HepG2 (cell line): ENCODE results near the gene FGFR2. TPM values are rescaled to one million over a fixed set of nuclear protein-coding genes. Genes with fewer than 3 reads are reported as not detected.

Source experiments
- ATAC-seq: fragments of 200-7000 bp; cut with Tn5 transposase; 3 replicates; pipeline ENCODE4 v1.9.1; 2020; ENCODE audit warnings: mild to moderate bottlenecking, moderate library complexity
- BruUV-seq: library from RNA; stranded (reverse); fragments of 400-500 nt; replicated peaks from 2 replicates; lab custom pipeline; 2021; lab: Mats Ljungman, UMichigan
- CTCF ChIA-PET: fragments of 300-600 bp; formaldehyde crosslinking; extraction: SDS; loops from one replicate; lab custom pipeline; 2021; ENCODE audit warnings: low total read pairs, inconsistent platforms, low intra/inter-chr PET ratio; lab: Yijun Ruan, JAX
- POLR2A ChIA-PET: fragments of 350-600 bp; sonication (Branson Sonifier 250); formaldehyde crosslinking; loops from one replicate; lab custom pipeline; 2020; ENCODE audit warnings: antibody characterized with exemption, inconsistent platforms; lab: Yijun Ruan, JAX
- DNase-seq: peaks from one replicate; pipeline ENCODE4 v3.0.0-alpha.2; 2015; ENCODE audit warnings: low spot score
- FAIRE-seq: peaks from 3 replicates; lab custom pipeline; 2011; peaks lifted over from hg19 to GRCh38; lab: Jason Lieb, UNC
- H2AFZ ChIP-seq: one replicate; pipeline ENCODE4 v1.6.1; 2011; ENCODE audit warnings: low read length, inconsistent platforms
- H3K27ac ChIP-seq: fragments of 300-600 bp; 3 replicates; pipeline ENCODE4 v1.8.0; 2011; ENCODE audit warnings: mixed run types, mild to moderate bottlenecking, mixed read lengths, low read length, inconsistent platforms; ENCODE audit not compliant: insufficient read depth; ENCODE audit errors: extremely low read length
- H3K27me3 ChIP-seq, 2 experiments: fragments of 200-600 bp in 1 of 2; 2 replicates in 1 of 2; 3 replicates in 1 of 2; pipeline versions ENCODE4 v1.6.0 to v1.8.0; 2011; ENCODE audit warnings: low read length in 2 of 2, mild to moderate bottlenecking in 2 of 2, moderate library complexity in 2 of 2, inconsistent platforms in 1 of 2; ENCODE audit not compliant: insufficient read depth in 2 of 2, control insufficient read depth in 1 of 2
- H3K36me3 ChIP-seq, 2 experiments: fragments of 200-600 bp in 1 of 2; replicated peaks in 1 of 2; 2 replicates in 1 of 2; 3 replicates in 1 of 2; pipeline versions ENCODE4 v1.5.1 to v1.8.0; 2011; ENCODE audit warnings: low read length in 2 of 2, inconsistent platforms in 1 of 2; ENCODE audit not compliant: insufficient read depth in 2 of 2, control insufficient read depth in 1 of 2
- H3K4me1 ChIP-seq: 2 replicates; pipeline ENCODE4 v1.5.1; 2012; ENCODE audit warnings: low read length, inconsistent platforms; ENCODE audit not compliant: insufficient read depth
- H3K4me2 ChIP-seq: 2 replicates; pipeline ENCODE4 v1.6.0; 2011; ENCODE audit warnings: low read depth, low read length, inconsistent platforms
- H3K4me3 ChIP-seq, 3 experiments: fragments of 200-600 bp in 1 of 3; sonication (generic), shearing (Covaris generic) in 1 of 3; replicated peaks in 1 of 3; 2 replicates each; pipeline ENCODE4 v1.5.1; 2011 to 2016; ENCODE audit warnings: low read length in 3 of 3, inconsistent platforms in 2 of 3, low read depth in 2 of 3, mild to moderate bottlenecking in 2 of 3, control low read depth in 1 of 3, mixed read lengths in 1 of 3; ENCODE audit not compliant: insufficient read depth in 1 of 3
- H3K79me2 ChIP-seq: one replicate; pipeline ENCODE4 v1.6.1; 2011; ENCODE audit warnings: low read length, inconsistent platforms; ENCODE audit not compliant: insufficient read depth
- H3K9ac ChIP-seq: 2 replicates; pipeline ENCODE4 v1.6.0; 2011; ENCODE audit warnings: mild to moderate bottlenecking, low read depth, low read length, inconsistent platforms; ENCODE audit not compliant: insufficient read depth
- H3K9me3 ChIP-seq: 2 replicates; pipeline ENCODE4 v1.5.1; 2012; ENCODE audit warnings: mild to moderate bottlenecking, low read length
- H4K20me1 ChIP-seq: 2 replicates; pipeline ENCODE4 v1.6.0; 2011; ENCODE audit warnings: inconsistent platforms, mild to moderate bottlenecking, low read length, moderate library complexity; ENCODE audit not compliant: insufficient read depth
- ASH2L ChIP-seq: fragments of 300-600, 200-600 bp; sonication (generic); IDR thresholded peaks from 2 replicates; pipeline ENCODE4 v1.7.0; 2017; ENCODE audit warnings: low read depth, mild to moderate bottlenecking, moderate library complexity, mixed read lengths, low read length; ENCODE audit not compliant: insufficient read length
- BORCS8-MEF2B ChIP-seq: sonication (generic); formaldehyde crosslinking; IDR thresholded peaks from 2 replicates; pipeline ENCODE4 v1.8.0; 2022; ENCODE audit warnings: mild to moderate bottlenecking, missing genetic modification reagents
- CCAR2 ChIP-seq: fragments of 200-400 bp; formaldehyde crosslinking; optimal IDR thresholded peaks from 2 replicates; pipeline ENCODE3; 2018; ENCODE audit warnings: low read depth, mild to moderate bottlenecking, low read length, moderate library complexity
- CHD4 ChIP-seq: fragments of 200-600 bp; sonication (generic); IDR thresholded peaks from 2 replicates; pipeline ENCODE4 v1.7.0; 2017; ENCODE audit warnings: mild to moderate bottlenecking, low read length, borderline replicate concordance
- CREM ChIP-seq, 2 experiments: sonication (generic) in 1 of 2; formaldehyde crosslinking in 1 of 2; IDR thresholded peaks; 2 replicates each; pipeline versions ENCODE4 v1.4.0 to v1.6.1; 2016 to 2020; ENCODE audit warnings: antibody characterized with exemption in 1 of 2, mild to moderate bottlenecking in 1 of 2, missing genetic modification reagents in 1 of 2
- HMG20B ChIP-seq: conservative IDR thresholded peaks from 2 replicates; pipeline ENCODE4 v1.6.1; 2016; ENCODE audit warnings: missing genetic modification reagents, missing compliant biosample characterization
- KAT7 ChIP-seq: IDR thresholded peaks from 2 replicates; pipeline ENCODE4 v1.6.1; 2018; ENCODE audit warnings: borderline replicate concordance, missing compliant biosample characterization
- MEF2D ChIP-seq: sonication (generic); formaldehyde crosslinking; IDR thresholded peaks from 2 replicates; pipeline ENCODE4 v1.5.1; 2020; ENCODE audit warnings: mild to moderate bottlenecking, missing genetic modification reagents
- MTA3 ChIP-seq: sonication (generic); formaldehyde crosslinking; IDR thresholded peaks from 2 replicates; pipeline ENCODE4 v1.4.0; 2020; ENCODE audit warnings: missing genetic modification reagents
- RBM39 ChIP-seq: fragments of 200-400 bp; formaldehyde crosslinking; IDR thresholded peaks from one replicate; pipeline ENCODE4 v1.6.1; 2018; ENCODE audit warnings: antibody characterized with exemption, mild to moderate bottlenecking, low read depth, low read length; ENCODE audit not compliant: poor library complexity, severe bottlenecking
- REXO4 ChIP-seq: sonication (generic); formaldehyde crosslinking; IDR thresholded peaks from 2 replicates; pipeline ENCODE4 v1.8.0; 2022; ENCODE audit warnings: missing genetic modification reagents, mild to moderate bottlenecking, borderline replicate concordance
- U2AF1 ChIP-seq: fragments of 200-400 bp; formaldehyde crosslinking; optimal IDR thresholded peaks from 2 replicates; pipeline ENCODE3; 2017; ENCODE audit warnings: mild to moderate bottlenecking, low read depth, low read length
- ZBTB4 ChIP-seq: sonication (generic); formaldehyde crosslinking; IDR thresholded peaks from 2 replicates; pipeline ENCODE4 v1.4.0; 2020; ENCODE audit warnings: missing genetic modification reagents, mild to moderate bottlenecking, borderline replicate concordance
- ZFX ChIP-seq: sonication (generic); formaldehyde crosslinking; IDR thresholded peaks from 2 replicates; pipeline ENCODE4 v1.4.0; 2020; ENCODE audit warnings: mild to moderate bottlenecking, low read depth, missing genetic modification reagents, moderate library complexity
- ZNF281 ChIP-seq: sonication (generic); formaldehyde crosslinking; IDR thresholded peaks from 2 replicates; pipeline ENCODE4 v1.4.0; 2020; ENCODE audit warnings: missing genetic modification reagents, borderline replicate concordance
- WGBS: methylation state at CpG from one replicate; pipeline ENCODE4 v1.1.6; 2017; ENCODE audit warnings: low lambda C conversion rate; 5-methylcytosine and 5-hydroxymethylcytosine counted together
- in situ Hi-C: cut with HindIII; loops from 2 replicates; pipeline ENCODE4 v1.10.0; 2017; ENCODE audit warnings: low pct_unique_long_range_greater_than_20kb; ENCODE audit not compliant: extremely low pct_ligation_motif_present
- intact Hi-C: fragments of 100-400 bp; cut with micrococcal nuclease; formaldehyde crosslinking; loops from one replicate; pipeline ENCODE4 v1.10.0; 2022; ENCODE audit not compliant: unreplicated experiment
- polyA plus RNA-seq, 8 experiments: library from polyadenylated mRNA; depleted of rRNA in 3 of 8; stranded (reverse) in 7 of 8; unstranded in 1 of 8; fragments of >200 nt; fragmentation: Illumina TruSeq in 4 of 8; extraction: Trizol in 4 of 8; gene quantifications; 2 replicates each; pipeline versions ENCODE4 v1.2.1 to v1.2.3, GENCODE V29; 2011 to 2016; ENCODE audit warnings: low read depth in 4 of 8, missing spikeins in 1 of 8, mixed read lengths in 1 of 8; ENCODE audit not compliant: insufficient read depth in 1 of 8
- total RNA-seq, 5 experiments: library from RNA; depleted of rRNA; stranded (reverse); fragments of >200 nt; fragmentation: Illumina TruSeq; extraction: Trizol; gene quantifications; 2 replicates each; pipeline ENCODE4 v1.2.3, GENCODE V29; 2016; ENCODE audit warnings: low read depth in 1 of 5

Gene FGFR2
- total and polyA plus RNA-seq, 2 of the 13 experiments (the other 11 are each of a cell fraction or from before 2014, with no cell fraction given) = 1.6 to 2.6 TPM

- Histone ChIP-seq H3K4me1 (peaks cover 34% of the 10 kb centered on the region), H4K20me1 (no peaks in the 10 kb centered on the region), H3K27ac (no peak overlapping the region), H3K9ac (no peak overlapping the region), H3K36me3 (no peaks in the 10 kb centered on the region), H3K4me3 (no peak overlapping the region), H3K9me3 (no peaks in the 10 kb centered on the region), H3K4me2 (no peak overlapping the region), H2AFZ (no peak overlapping the region), H3K27me3 (no peaks in the 10 kb centered on the region; a peak in 1 of 5 replicates), H3K79me2 (no peaks in the 10 kb centered on the region)
- ATAC-seq (no peak), DNase-seq (no peak), FAIRE-seq (no peak)
- no TSS peak for BruUV-seq
- ChIA-PET CTCF (no interaction called here), POLR2A (no interaction called here)
- in situ Hi-C loops (no loop called here), intact Hi-C loops (no loop called here)
- 62% methylated on average over 8 of the region's 8 CpGs for WGBS
- no peak for TF ChIP-seq BORCS8-MEF2B (CRISPR knock-in tag)
- no peak for TF ChIP-seq REXO4
- no peak for TF ChIP-seq U2AF1
- no peak for TF ChIP-seq ASH2L
- no peak for TF ChIP-seq ZFX
- TF ChIP-seq MTA3 = no peak
- TF ChIP-seq HMG20B (CRISPR knock-in tag) = no peak
- TF ChIP-seq CHD4 = no peak
- no peak for TF ChIP-seq CCAR2
- TF ChIP-seq CREM (IDR thresholded peaks at IDR 0.05) = no peak
- TF ChIP-seq CREM (CRISPR knock-in tag; IDR thresholded peaks at IDR 0.05) = no peak
- TF ChIP-seq ZBTB4 (CRISPR knock-in tag) = no peak
- TF ChIP-seq KAT7 (CRISPR knock-in tag) = no peak
- TF ChIP-seq ZNF281 (CRISPR knock-in tag) = no peak
- TF ChIP-seq RBM39 = no peak
- TF ChIP-seq MEF2D (CRISPR knock-in tag) = no peak
Observed at GRCh38 chr10:121577568-121577967, 20.7 kb downstream of the FGFR2 start.
